ENCODE results near the gene TRMT1.

Gene TRMT1

GRCh38 chr19:13069415-13070359 is 46.9 kb downstream of the TRMT1 start:
- no peak for DNase-seq

GRCh38 chr19:13068085-13068846 is 48.3 kb downstream of the TRMT1 start:
- DNase-seq = no peak

DNA sequence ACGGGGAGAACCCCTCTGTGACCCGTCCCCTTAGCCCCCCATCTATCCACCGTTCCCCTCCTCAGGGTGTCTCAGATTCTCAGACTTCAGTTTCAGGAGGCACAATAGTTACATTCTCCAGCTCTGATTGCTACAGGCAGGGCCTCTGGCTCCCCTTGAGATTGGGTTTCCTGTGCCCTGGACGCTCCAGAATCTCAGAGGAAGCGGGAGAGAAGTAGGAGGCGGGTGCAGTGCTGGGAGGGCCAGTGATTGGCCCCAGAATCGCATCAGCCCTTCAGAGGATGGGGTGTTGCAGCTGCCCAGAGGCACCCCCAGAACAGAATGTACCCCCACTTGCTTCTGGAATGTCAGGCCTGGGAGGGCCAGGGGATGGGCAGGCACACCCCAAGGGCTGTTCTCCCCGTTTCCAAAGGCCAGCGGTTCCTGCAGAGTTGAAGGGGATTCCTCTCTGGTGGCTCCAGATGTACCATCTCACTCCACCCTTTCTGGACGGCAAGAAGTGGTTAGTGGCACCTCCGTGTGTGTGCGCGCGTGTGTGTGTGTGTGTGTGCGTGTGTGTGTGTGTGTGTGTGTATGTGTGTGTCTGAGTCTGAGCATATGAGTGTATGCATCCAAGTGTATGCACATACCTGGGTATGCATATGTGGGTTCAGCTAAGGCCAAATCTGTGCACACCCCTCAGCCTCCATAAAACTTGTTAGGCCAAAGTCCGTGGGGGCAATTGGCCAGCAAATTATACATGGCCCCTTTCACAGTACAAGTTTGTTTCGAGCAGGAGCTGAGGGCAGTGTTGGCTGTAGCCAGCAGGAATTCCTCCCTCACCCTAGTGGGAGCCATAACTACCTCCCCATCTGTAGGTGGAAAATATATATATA is 49.4 kb downstream of the TRMT1 start:
- no peak for DNase-seq

DNA sequence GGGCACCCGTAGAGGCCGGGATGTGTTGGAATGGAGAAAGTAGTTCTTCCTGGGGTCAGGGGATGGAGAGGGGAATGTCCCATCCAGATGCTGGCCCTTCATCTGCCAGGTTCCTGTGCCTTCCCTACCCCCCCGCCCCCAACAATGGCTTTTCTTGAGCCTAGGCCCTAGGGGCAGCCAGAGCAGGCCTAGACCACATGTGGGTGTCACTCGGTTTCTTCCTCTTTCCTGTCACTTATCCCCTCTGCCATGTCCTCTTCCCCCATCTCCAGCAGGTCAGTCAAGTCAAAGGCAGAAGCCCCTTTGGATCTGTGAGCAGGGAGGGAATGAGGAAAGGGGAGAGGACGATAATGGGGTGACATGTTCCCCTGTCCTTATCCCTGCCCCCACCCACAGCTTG is 50.3 kb downstream of the TRMT1 start:
- DNase-seq = peak; percentile 48

GRCh38 chr19:13064092-13064489 is 52.4 kb downstream of the TRMT1 start:
- DNase-seq = no peak

- no peak for DNase-seq
These were observed 53.0 kb downstream of the TRMT1 start for GRCh38 chr19:13063461-13064091.

- no peak for DNase-seq
These were observed 54.2 kb downstream of the TRMT1 start for GRCh38 chr19:13062317-13062716.

DNA sequence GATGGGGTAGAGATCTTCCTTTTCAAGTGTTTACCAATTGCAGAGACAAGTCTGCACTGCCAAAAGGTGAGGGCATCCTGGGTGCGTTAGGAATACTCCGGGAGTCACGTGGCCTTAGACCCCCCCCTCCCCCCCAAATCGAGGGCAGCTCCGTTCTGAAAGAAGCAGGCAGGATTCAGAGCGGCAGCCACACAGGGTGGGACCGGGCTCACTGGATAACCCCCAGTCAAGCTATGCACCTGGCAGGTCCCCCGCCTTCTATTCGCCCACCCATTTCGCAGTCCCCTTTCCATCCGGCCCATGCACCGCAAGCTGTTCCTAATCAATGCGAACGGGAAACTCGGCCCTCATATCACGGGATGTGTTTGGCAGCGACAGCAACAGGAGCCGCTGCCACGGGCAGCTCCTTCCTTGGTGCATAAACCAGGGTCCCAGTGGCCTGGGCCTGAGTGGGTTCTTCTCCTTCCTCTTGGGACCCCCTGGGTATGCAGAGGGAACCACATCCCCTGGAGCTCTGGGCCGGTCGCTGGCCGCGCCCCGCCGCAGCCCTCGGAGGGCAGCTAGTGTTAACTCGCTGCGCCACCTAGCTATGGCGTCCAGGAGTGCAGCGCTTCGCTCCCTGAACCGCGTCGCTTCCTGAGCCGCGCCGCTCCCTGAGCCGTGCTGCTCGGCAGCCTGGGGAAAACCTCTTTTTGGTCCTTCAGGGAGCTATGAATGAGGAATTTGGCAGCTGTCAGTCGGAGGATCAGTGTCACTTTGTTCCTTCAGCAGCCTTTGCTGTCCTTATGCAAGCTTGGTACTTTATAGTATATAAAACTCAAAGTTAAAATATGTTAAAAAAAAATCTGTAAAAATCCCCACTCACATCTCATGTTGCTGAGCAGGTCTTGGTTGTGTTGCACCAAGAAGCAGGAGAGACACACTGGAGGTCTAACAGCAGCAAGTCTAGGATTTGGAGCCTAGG is 55.3 kb downstream of the TRMT1 start:
- DNase-seq = peak; percentile 67

DNA sequence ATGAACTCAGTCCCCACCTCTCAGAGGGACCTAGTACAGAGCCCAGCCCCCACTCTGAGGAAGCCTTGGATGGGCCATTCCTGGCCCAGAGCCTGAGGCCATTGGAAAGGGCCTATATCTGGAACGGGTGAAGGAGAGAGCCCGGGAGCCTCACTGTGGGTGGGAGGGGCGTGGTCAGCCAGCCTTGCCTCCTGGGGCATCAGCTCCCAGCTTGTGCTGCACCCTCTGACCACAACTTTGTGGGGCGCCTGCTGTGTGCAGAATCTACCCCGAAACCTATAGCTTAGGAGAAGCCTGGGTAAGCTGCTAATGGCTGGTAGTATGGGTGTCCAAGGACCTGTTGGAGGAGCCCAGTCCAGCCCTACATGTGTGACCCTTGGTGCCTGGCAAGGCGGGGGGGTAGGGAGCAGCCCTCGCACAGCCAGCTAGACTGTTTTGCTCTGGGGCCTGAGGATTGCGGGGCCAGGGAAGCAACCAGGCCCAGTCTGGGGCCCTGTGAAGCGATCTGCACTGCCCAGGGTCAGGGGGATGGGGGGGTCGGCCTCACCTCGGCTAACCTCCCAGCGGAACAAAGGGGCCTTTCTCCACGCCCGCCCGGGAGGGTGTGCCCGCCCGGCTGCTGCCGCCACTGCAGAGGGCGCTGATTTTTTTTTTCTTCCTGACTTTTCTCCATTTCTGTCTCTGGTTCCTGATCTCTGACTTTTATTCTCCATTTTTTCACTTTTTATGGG is 56.1 kb downstream of the TRMT1 start:
- no peak for DNase-seq

DNA sequence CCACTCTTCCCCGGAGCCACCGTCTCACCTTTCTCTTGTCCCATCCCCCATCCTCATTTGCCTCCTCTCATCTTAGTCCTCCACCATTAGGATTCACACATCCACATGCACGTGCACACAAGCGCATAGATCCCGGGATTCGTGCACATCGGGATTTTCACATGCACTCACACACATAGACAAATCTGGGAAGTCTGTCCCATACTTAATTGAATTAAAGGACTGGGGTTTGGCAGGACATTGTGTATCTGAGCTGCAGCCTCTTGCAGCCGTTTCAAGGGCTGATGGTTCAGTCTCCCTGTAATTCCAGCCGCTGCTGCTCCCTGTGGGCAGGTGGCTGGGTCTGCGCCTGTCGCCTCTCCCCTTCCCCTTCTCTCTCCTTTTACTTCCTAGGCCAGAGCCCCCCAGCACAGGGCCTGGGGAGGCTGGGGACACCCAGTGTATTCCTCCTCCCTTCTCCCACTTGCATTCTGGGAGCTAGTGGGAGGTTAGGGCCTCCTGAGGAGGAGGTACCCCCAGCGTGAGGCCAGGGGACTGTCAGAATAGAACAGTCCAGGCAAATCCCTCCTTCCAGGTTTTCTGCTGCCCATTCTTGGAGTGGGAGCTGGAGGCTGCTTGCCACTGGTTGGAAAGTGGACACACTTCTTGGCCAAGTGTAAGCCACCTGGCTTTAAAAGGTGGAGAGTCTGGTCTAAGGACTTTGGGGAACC is 57.4 kb downstream of the TRMT1 start:
- no peak for DNase-seq

GRCh38 chr19:13057744-13058143 is 58.8 kb downstream of the TRMT1 start:
- no peak for DNase-seq

GRCh38 chr19:13057147-13057572 is 59.4 kb downstream of the TRMT1 start:
- no peak for DNase-seq

GRCh38 chr19:13056052-13056660 is 60.4 kb downstream of the TRMT1 start:
- no peak for DNase-seq

DNA sequence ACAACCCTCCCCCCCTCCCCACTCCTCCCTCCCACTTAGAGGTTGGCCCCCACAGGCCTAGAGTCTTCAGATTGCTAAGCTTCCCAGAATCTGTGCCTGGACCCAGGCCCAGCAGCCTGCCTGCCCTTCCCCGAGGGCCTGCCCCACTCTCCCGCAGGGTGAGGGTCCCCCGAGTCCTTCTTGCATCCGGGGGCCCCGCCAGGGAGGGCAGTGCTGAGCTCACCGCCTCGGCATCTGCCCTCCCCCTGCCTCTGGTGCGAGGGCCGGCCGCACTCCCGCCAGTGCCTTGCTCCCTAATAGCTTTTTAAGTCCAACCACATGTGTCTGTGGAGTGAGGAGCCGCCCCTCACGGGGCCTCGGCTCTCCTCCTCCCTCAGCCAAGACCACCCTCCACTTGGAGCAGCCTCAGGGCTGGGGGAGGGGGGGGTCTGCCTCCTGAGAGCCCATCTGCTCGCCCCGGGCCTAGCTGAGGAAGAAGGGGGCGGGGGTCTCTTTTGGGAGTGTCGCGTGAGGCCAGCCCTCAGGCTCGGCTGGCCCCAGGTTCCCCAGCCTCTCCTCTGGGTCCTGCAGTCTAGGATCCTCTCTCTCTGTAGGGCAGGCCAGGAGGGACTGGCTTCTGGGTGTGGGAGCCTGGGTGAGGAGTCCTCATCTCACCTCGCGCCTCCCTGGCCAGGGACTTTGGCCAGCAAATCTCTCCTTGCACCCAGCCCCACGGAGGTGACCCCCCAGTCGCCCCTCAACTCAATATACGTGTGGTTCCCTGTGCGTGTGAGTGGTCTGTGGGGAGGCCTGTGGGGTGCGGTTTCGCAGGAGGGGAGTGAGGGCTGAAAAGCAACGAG is 61.1 kb downstream of the TRMT1 start:
- DNase-seq = no peak

Measured in MV-4-11 (cell line).